Panc1 (cell line): ENCODE measurements around the gene IGFBP1.

Experiments
- CTCF ChIP-seq: fragments of 450-650 bp; IDR thresholded peaks from 2 replicates; pipeline ENCODE4 v1.5.1; 2017; ENCODE audit warnings: mild to moderate bottlenecking
- REST ChIP-seq, 2 experiments: IDR thresholded peaks; 2 replicates each; pipeline ENCODE4 v1.6.1; 2011 to 2012; ENCODE audit warnings: low read depth in 2 of 2, control low read depth in 1 of 2, low read length in 1 of 2, mild to moderate bottlenecking in 1 of 2, moderate library complexity in 1 of 2; ENCODE audit not compliant: insufficient read depth in 1 of 2
- SIN3A ChIP-seq: IDR thresholded peaks from 2 replicates; pipeline ENCODE4 v1.6.1; 2012; ENCODE audit warnings: low read depth, mild to moderate bottlenecking, low read length, moderate library complexity, borderline replicate concordance; ENCODE audit not compliant: insufficient read depth

GRCh38 chr7:45878457-45879144 lies 9.7 kb upstream of the IGFBP1 start:
- TF ChIP-seq REST (IDR thresholded peaks at IDR 0.05; ENCODE audit: insufficient read depth in 1 of 2, low read depth in 2 of 2, low read length in 1 of 2) = no peak
- TF ChIP-seq CTCF = no peak
- TF ChIP-seq SIN3A = no peak
